ENCODE data around the gene MYO1B.

Gene MYO1B

GRCh38 chr2:191369034-191369433 is 123.8 kb downstream of the MYO1B start:
- no peak for DNase-seq

GRCh38 chr2:191374366-191374765 is 129.2 kb downstream of the MYO1B start:
- DNase-seq: no peak

GRCh38 chr2:191374939-191375338 is 129.7 kb downstream of the MYO1B start:
- DNase-seq: no peak

GRCh38 chr2:191376981-191377629 is 131.9 kb downstream of the MYO1B start:
- DNase-seq: no peak

GRCh38 chr2:191379375-191379774 is 134.2 kb downstream of the MYO1B start:
- DNase-seq: no peak

GRCh38 chr2:191382801-191383200 is 137.6 kb downstream of the MYO1B start:
- DNase-seq: no peak

- DNase-seq: no peak
Observed at GRCh38 chr2:191383486-191383885, 138.3 kb downstream of the MYO1B start.

- DNase-seq: no peak
Observed at GRCh38 chr2:191384829-191385228, 139.6 kb downstream of the MYO1B start.

GRCh38 chr2:191385416-191386160 is 140.4 kb downstream of the MYO1B start:
- no peak for DNase-seq

GRCh38 chr2:191386938-191387536 is 141.8 kb downstream of the MYO1B start:
- DNase-seq: no peak

GRCh38 chr2:191389288-191389687 is 144.1 kb downstream of the MYO1B start:
- DNase-seq: no peak

- no peak for DNase-seq
Observed at GRCh38 chr2:191391171-191391570, 146.0 kb downstream of the MYO1B start.

- DNase-seq: no peak
Observed at GRCh38 chr2:191394043-191394442, 148.8 kb downstream of the MYO1B start.

- no peak for DNase-seq
Observed at GRCh38 chr2:191396794-191397193, 151.6 kb downstream of the MYO1B start.

- DNase-seq: no peak
Observed at GRCh38 chr2:191399601-191400000, 154.4 kb downstream of the MYO1B start.

GRCh38 chr2:191401287-191401686 is 156.1 kb downstream of the MYO1B start:
- DNase-seq: no peak

GRCh38 chr2:191402966-191403565 is 157.9 kb downstream of the MYO1B start:
- no peak for DNase-seq

- no peak for DNase-seq
Observed at GRCh38 chr2:191404568-191404991, 159.4 kb downstream of the MYO1B start.

GRCh38 chr2:191405546-191405945 is 160.3 kb downstream of the MYO1B start:
- no peak for DNase-seq

GRCh38 chr2:191410646-191411436 is 165.6 kb downstream of the MYO1B start:
- DNase-seq: no peak

GRCh38 chr2:191411472-191411871 is 166.3 kb downstream of the MYO1B start:
- no peak for DNase-seq

- DNase-seq: no peak
Observed at GRCh38 chr2:191412353-191412752, 167.1 kb downstream of the MYO1B start.

GRCh38 chr2:191415101-191415500 is 169.9 kb downstream of the MYO1B start:
- DNase-seq: no peak
